Stimulated activated CD8-positive, alpha-beta memory T cell treated with anti-CD3 and anti-CD28 coated beads, Interleukin-12 subunit alpha, Interleukin-12 subunit beta, amount 100 ng/mL, for 4 hours (primary cell): ENCODE data around the gene FAM149B1.

Experiments used
- DNase-seq: peaks from one replicate; pipeline ENCODE4 v3.0.0-alpha.2; 2020; ENCODE audit warnings: low read depth

Gene FAM149B1

GRCh38 chr10:73174148-73174925 is 6.4 kb downstream of the FAM149B1 start:
- DNase-seq: no peak

GRCh38 chr10:73182568-73182967 is 14.6 kb downstream of the FAM149B1 start:
- no peak for DNase-seq

DNA sequence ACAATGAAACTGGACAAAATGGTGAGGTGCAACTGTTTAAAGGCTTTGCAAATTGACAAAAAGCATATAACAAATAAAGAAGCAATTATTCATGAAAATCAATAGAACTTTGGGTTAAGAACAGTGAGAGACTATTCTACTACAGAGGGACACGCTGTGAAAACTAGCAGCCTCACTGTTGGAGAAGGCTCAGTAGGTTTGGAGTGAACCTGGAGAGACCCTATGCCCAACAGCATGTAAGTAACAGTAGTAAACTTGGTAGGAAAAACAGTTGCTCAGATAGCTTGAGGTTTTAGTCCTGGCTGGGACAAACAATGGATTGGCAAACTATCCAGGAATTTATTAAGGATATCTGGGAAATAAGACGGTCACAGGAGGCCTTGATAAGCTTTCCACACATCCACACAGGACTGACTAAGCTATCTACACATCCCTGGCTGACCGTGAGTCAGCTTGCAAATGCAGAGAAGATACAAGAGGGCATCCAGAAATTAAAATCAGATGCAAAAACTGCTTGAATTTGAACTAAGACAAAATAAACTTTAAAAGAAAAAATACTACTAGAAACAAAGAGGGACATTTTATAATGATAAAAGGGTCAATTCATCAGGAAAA is 15.9 kb downstream of the FAM149B1 start:
- no peak for DNase-seq

GRCh38 chr10:73186266-73186665 is 18.3 kb downstream of the FAM149B1 start:
- DNase-seq: no peak

DNA sequence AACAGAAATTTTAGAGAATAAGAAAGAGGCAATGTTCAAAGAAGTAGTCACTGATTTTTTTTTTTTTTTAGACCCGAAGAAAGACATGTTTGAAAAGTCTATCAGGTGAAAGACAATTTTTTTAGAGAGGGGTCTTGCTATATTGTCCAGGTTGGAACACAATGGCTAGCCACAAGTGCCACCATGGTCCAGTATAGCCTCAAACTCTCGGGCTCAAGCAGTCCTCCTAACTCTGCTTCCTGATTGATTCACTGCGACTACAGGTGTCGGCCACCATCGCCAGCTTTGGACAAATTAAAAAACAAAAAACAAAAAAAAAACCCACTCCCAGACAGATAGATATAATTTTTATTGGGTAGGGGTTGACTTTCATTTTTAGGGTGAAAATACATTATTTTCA is 22.3 kb downstream of the FAM149B1 start:
- DNase-seq: no peak

DNA sequence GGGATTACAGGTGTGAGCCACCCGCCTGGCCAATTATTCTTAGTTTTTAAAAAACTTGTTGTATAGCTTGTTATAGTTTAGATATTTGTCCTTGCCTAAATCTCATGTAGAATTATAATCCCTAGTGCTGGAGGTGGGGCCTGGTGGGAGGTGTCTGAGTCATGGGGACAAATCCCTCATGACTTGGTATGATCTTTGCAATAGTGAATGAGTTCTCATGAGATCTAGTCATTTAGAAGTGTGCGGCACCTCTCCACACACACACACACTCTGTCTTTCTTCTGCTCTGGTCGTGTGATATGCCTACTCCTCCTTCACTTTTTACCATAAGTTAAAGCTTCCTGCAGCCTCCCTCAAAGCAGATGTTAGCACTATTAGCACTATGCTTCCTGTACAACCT is 37.2 kb downstream of the FAM149B1 start:
- DNase-seq: no peak

DNA sequence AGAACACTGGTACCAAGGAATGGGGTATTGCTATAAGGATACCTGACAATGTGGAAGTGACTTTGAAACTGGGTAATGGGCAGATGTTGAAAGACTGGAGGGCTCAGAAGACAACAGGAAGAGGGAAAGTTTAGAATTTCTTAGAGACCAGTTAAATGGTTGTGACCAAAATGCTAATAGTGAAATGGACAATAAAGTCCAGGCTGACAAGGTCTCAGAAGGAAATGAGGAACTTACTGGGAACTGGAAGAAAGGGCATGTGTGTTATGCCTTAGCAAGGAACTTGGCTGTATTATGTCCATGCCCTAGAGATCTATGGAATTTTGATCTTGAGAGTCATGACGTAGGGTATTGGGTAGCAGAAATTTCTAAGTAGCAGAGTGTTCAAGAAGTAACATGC is 38.0 kb downstream of the FAM149B1 start:
- no peak for DNase-seq

- no peak for DNase-seq
Observed at GRCh38 chr10:73206385-73206784, 38.5 kb downstream of the FAM149B1 start.

DNA sequence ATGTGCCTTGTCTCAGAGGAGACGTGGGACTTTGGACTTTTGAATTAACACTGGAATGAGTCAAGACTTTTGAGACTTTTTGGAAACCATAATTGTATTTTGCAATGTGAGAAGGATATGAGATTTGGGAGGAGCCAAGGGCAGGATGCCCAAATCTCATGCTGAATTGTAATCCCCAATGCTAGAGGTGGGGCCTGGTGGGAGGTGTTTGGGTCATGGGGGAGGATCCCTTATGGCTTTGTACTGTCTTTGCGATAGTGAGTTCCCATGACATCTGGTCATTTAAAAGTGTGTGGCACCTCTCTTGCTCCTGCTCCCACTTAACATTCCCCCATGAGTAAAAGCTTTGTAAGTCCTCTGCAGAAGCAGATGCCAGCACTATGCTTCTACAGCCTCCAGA is 40.0 kb downstream of the FAM149B1 start:
- no peak for DNase-seq

GRCh38 chr10:73209705-73210104 is 41.8 kb downstream of the FAM149B1 start:
- DNase-seq: no peak

DNA sequence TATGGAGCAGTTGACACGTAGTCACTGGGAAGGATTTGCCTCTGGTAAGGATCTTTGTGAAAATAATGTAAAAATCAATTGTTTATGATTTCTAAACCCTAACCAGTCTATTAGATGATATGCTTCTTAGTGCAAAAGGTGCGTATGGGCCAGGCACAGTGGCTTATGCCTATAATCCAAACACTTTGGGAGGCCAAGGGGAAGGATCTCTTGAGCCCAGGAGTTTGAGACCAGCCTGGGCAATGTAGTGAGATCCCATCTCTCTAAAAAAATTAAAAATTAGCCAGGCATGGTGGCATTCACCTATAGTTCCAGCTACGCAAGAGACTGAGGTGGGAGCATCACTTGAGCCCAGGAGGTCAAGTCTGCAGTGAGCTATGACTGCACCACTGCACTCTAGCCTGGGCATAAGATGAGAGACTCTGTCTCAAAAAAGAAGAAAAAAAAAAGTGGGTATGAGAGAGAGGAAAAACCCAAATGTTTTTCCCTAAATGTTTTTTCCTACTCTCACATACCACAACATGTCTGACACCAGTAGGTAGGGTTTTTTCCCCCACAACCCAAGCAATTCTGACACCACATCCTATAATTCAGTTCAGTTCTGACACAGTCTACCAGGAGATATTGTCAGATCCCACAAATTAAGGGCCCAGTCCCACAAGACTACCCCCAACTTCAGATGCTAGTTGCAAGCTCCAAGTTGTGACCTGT is 42.6 kb downstream of the FAM149B1 start:
- no peak for DNase-seq

- no peak for DNase-seq
Observed at GRCh38 chr10:73211106-73211811, 43.3 kb downstream of the FAM149B1 start.

- DNase-seq: no peak
Observed at GRCh38 chr10:73215749-73216148, 47.8 kb downstream of the FAM149B1 start.

GRCh38 chr10:73217628-73218027 is 49.7 kb downstream of the FAM149B1 start:
- DNase-seq: no peak

DNA sequence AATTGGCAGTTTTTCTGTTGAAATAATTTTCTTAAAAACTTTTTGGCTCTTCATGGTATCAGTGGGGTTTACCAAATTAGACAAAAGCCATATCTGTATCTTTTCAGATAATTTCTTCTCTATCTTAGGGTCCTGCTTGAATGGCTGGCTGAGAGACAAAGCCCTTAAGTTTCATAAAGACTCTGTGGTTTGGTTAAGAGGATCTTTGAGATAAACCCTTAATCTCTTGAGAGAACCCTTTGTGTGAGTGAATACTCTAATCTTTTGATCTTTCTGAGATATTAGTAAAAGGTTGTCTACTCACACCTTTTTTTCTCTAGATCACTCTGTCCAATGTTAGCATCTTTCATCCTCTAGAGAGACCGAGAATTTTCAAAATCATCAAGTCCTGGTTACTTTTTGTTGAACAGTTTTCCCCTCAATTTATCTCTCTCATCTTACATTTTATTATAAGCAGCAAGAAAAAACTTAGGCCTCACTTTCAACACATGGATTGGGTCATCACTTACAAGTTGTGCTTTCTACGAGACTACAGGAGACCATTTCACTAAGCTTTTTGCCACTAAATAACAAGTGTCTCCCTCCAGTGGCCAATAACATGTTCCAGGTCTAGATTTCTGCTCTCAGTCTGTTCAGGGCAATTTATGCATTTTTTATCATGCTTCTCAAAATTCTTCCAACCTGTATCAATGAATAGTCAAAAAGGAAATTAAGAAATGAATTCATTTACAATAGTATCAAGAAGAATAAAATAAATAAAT is 50.7 kb downstream of the FAM149B1 start:
- DNase-seq: no peak

- no peak for DNase-seq
Observed at GRCh38 chr10:73219384-73219783, 51.5 kb downstream of the FAM149B1 start.

GRCh38 chr10:73220989-73221388 is 53.1 kb downstream of the FAM149B1 start:
- DNase-seq: no peak

GRCh38 chr10:73225518-73225917 is 57.6 kb downstream of the FAM149B1 start:
- DNase-seq: no peak

DNA sequence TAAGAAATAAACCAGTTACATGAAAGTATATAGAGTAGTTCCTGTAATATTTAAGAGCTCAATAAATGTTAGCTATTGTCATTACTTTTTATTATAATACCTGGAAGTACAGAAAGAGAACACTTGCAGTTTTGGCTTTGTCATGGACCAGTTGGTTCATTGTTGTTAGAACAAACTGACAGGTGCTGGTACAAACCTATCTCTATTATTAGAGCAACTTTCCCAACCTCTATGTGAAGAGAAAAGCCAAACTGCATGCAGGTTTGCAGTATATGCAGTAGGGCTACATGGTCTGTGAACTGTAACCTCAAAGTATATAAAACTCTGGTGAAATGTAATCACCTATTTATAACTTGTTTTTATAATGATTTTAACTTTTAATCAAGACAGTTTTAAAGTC is 58.7 kb downstream of the FAM149B1 start:
- DNase-seq: no peak

DNA sequence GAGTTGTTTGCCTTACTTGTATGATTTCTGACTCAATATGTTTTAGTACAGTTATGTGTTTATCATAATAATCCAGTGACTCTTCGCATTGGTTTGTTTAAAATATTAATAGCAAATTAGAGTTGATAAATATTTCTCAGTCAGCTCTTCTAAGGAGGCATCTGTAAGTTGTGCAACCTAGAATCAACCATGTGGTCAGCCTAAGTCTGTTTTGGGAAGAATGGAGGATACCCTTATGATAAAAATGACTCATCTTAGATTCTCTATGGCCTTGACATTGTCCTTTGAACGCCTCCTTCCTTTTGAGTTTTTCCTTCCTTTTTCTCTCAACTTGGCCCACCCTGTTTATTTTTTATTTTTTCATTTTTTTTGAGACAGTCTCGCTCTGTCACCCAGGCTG is 60.3 kb downstream of the FAM149B1 start:
- no peak for DNase-seq

DNA sequence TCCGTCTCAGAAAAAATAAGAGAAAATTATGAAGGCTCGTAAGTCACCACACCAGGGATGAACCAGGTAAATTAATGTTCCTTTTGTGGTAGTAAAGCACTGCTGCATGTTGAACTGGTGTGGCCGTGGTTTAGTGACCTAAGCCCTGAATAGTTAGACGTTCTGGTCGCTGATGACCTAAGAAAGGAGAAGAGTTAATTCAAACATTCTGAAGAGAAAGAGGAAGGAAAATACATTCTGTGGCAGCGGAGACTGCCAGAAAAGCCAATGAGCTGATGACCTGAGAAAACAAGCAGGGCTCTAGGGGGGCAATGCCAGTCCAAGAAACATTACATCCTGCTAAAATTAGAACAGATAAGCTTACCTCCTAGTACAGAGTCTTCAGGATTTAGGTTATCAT is 61.6 kb downstream of the FAM149B1 start:
- no peak for DNase-seq

- no peak for DNase-seq
Observed at GRCh38 chr10:73232887-73233286, 65.0 kb downstream of the FAM149B1 start.
